Measurements from ENCODE around the gene AAK1.

Gene AAK1

DNA sequence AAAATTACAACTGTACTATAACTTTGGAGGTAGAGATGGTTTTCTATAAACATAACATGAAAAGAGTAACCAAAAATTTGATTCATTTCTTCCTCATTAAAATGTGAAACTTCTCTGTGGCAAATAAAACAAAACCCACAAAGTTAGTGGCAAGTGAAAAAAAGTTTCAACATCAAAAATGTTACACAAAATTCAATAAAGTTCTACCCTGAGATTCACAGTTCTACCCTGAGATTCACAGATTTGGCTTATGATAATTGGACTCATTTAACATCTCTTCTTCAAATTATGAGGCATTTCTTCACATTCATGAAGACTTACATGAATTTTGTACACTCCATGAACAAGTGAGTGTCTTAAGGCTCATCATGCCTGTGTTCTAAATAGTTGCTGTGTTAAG lies 51.0 kb downstream of the AAK1 start:
- no peak overlapping the region for H3K27ac ChIP-seq
- TF ChIP-seq, protein P1, sequence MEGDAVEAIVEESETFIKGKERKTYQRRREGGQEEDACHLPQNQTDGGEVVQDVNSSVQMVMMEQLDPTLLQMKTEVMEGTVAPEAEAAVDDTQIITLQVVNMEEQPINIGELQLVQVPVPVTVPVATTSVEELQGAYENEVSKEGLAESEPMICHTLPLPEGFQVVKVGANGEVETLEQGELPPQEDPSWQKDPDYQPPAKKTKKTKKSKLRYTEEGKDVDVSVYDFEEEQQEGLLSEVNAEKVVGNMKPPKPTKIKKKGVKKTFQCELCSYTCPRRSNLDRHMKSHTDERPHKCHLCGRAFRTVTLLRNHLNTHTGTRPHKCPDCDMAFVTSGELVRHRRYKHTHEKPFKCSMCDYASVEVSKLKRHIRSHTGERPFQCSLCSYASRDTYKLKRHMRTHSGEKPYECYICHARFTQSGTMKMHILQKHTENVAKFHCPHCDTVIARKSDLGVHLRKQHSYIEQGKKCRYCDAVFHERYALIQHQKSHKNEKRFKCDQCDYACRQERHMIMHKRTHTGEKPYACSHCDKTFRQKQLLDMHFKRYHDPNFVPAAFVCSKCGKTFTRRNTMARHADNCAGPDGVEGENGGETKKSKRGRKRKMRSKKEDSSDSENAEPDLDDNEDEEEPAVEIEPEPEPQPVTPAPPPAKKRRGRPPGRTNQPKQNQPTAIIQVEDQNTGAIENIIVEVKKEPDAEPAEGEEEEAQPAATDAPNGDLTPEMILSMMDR (conservative IDR thresholded peaks at IDR 0.05), result no peak

DNA sequence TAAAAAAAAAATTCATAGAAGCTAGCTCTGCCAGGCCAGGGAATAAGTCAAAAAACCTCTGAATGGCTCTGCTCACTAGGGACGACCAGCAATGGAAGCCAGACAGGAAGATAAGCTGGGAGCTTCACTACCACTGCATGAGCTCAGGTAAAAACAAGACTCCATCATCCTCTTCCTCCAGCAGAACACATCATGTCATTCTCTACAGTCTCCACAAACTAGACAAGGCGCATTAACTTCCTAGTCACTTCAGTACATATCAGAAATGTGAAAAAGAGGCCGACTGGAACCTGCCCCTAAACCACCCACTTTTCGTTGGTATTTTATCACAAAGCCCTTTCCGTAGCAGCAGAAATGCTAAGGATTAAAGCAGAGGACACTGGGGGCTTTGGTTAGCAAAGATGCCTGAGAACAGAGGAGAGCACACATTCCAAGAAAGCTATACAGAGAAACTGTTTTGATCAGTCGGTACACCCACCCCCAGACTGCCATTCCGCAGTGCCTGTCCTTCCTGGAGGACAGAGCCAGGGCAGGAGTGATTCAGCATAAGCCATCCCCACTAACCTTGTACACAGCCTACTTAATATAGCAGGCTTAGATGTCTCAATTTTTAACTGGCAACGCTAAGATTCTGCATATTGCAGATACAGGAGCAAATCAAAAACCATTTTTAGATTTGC lies 53.4 kb downstream of the AAK1 start:
- TF ChIP-seq, protein P1 (conservative IDR thresholded peaks at IDR 0.05), result no peak
- no peak overlapping the region for H3K27ac ChIP-seq

DNA sequence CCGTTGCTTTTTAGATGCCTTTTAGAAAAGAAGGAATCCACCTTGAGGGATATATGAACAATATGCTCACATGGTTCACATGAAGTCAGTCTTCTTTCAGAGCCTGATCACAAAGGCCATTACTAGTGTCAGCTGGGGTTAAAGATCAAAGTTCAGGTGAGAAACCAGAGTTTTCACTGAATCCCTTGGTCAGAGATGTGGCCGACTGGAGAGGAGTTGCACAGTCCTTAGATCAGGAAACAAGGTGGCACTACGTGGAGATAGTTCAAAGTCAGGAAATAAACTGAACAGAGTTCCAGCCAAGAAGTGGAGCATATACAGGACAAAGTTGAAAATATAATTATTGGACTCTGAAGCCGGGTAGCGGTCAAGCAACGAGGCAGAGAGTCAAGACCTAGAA lies 54.6 kb downstream of the AAK1 start:
- TF ChIP-seq, protein P1 (conservative IDR thresholded peaks at IDR 0.05), result no peak
- peak overlapping the region; percentile 24; the same call in 1 of the 2 replicates for H3K27ac ChIP-seq

DNA sequence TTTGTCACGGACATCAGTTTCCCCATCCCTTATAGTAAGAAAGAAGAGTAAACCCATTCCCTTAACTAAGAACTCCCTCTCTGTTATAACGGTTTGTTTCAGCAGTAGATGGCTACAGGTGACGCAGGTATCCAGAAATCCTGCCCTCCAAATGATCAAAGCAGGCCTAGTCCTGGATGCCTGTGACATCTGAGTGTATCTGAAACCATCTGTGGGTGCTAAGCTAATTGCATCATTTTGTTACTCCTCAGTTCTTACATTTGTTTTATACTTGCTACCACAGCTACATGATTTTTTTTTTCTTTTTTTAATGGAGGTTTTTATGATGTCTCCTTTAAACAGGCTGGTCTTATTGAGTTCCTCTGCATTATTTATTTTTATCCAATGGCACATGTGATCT lies 55.1 kb downstream of the AAK1 start:
- H3K27ac ChIP-seq, result peak overlapping the region; percentile 24; the same call in 1 of the 2 replicates
- TF ChIP-seq, protein P1 (conservative IDR thresholded peaks at IDR 0.05), result no peak

DNA sequence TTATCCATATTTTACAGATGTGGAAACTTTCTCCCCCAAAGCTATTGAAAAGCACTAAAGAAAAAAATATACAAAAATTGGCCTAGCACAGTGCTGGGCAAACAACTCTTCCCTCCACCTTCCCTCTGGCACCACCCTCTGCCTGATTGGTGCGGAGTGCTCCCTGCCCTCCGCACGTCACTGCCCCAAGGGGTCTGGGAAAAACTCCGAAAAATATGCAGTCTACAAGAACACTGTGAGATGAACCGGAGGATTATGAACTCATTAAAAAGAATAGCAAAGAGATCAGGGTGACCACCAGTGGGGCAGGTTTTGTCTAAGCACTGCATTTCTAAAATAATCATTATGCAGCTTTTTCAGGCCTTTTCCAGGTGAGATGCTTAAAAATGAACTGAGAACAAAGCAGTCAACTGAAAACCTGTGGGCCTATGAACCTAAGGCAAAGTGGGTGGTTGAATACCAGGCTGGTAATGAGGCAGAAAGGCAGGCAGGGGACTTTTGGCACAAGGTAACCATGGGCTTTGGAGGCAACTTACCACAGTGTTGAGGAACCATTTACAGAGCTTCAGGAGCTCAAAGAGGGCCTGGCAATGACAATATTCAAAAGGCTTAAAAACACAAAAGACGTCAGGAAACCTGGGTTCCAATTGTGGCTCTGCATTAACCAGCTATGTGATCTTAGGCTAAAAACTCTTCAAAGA lies 57.5 kb downstream of the AAK1 start:
- H3K27ac ChIP-seq, result no peak overlapping the region
- TF ChIP-seq, protein P1 (conservative IDR thresholded peaks at IDR 0.05), result no peak

DNA sequence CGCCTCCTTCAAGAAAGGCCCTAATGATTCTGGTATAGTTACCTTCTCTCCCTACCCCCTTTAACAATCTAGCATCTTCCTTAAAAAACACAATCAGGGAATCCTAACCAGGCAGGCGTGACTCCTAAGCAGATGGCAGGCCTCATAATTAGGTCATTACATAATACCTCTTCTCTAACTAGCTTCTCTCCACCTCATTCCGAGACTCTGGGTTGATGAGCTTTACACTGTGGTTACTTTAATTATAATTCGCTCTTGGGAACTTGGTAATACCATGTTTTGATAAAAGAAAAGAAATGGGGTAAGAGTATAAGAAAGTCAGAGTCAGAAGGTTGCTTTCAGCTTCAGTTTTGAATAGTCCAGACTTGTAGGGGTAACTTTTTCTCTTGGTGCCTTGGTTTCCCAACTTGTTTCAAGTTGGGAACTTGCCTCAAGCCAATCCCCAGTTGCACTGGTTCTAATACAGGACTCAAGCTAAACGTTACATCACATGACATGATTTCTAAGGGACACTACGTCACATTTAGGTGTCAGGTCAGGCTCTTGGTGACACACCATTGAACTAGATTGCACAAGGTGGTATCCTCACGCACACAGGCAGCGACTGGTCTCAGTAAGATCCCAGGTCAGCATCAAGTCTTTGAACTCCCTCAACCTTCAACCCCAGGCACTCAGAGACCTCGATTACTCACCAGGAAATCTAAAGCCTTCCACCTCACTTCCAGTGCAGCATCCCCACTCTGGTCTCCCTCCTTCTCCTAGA lies 59.2 kb downstream of the AAK1 start:
- TF ChIP-seq, protein P1 (conservative IDR thresholded peaks at IDR 0.05), result no peak
- H3K27ac ChIP-seq, result no peak overlapping the region

DNA sequence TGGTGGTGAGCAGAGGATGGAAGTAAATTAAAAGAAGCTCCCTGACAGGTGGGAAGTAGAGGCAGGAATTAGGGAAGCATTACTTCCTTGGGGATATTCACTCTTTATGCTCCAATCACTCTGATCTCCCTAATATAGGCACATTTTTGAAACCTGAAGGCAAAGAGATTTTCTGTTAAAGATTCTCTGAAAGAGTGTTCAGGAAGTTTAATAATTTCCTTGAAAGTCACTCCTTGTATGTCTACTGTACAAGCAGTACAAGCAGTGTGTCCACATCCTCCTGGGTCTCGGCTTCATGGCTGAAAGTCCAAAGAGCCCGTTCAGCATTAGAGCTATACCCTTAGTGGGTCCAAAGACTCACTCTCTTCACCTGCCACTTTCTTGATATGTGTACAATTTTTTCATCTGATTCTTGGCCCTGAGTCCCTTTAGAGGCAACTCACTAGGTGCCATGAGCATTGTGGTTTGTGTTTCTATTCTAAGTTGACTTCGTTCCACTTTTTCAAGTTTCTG lies 60.2 kb downstream of the AAK1 start:
- TF ChIP-seq, protein P1 (conservative IDR thresholded peaks at IDR 0.05), result no peak
- H3K27ac ChIP-seq, result no peak overlapping the region

Measured in VCaP (cell line).